HL-60 (cell line): Measurements from ENCODE around the gene ADGRB3.

Experiments
- DNase-seq, 2 experiments: peaks; one replicate each; pipeline ENCODE4 v3.0.0-alpha.2; 2010 to 2020; ENCODE audit warnings: low read depth in 1 of 2, low spot score in 1 of 2
- H3K27ac ChIP-seq: fragments of 250-450 bp; sonication (Bioruptor Pico); replicated peaks from 2 replicates; pipeline ENCODE4 v1.5.1; 2020; ENCODE audit warnings: mild to moderate bottlenecking, moderate library complexity
- H3K27me3 ChIP-seq: fragments of 250-450 bp; sonication (Bioruptor Pico); 2 replicates; pipeline ENCODE4 v1.5.1; 2021; ENCODE audit warnings: mild to moderate bottlenecking, moderate library complexity; ENCODE audit not compliant: insufficient read depth, poor library complexity, severe bottlenecking
- H3K4me3 ChIP-seq: replicated peaks from 2 replicates; pipeline ENCODE4 v1.5.1; 2011; ENCODE audit warnings: mild to moderate bottlenecking, control low read depth, low read length; ENCODE audit not compliant: insufficient read depth
- GABPA ChIP-seq: IDR thresholded peaks from 2 replicates; pipeline ENCODE4 v1.6.1; 2012; ENCODE audit warnings: low read depth
- POLR2AphosphoS5 ChIP-seq: IDR thresholded peaks from 2 replicates; pipeline ENCODE4 v1.6.1; 2012; ENCODE audit warnings: low read depth
- SPI1 ChIP-seq: IDR thresholded peaks from 2 replicates; pipeline ENCODE4 v1.6.1; 2012; ENCODE audit warnings: low read depth, mild to moderate bottlenecking, borderline replicate concordance
- TF ChIP-seq, protein P1 (sequence below): IDR thresholded peaks from 2 replicates; pipeline ENCODE4 v1.6.1; 2012; ENCODE audit warnings: low read depth; ENCODE audit not compliant: insufficient replicate concordance
- TF ChIP-seq, protein P2 (sequence below): IDR thresholded peaks from one replicate; pipeline ENCODE4 v1.5.1; 2011; ENCODE audit warnings: low read length, control low read depth, inconsistent platforms; ENCODE audit not compliant: insufficient read depth

Gene ADGRB3

DNA sequence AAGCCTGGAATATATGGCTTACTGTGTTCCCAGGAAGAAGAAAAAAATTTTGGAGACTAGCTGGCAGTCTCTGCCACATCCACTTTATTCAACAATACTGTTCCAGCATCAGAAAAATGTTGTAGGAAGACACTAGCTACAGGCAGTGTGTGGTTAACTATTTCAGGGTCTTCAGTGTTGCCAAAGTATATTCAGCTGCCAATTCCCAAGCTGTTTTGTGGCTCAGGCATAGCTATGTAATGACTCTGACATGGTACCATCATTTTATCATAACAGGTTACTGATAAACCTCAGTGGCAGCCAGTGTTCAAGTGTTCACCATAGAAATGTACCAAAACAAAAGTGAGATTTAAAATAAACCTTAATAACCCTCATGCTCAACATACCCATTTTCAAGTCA lies 503.1 kb downstream of the ADGRB3 start:
- Histone ChIP-seq H3K27me3 (no peaks in the 10 kb centered on the region), H3K4me3 (no peak overlapping the region), H3K27ac (no peak overlapping the region)
- no peak for TF ChIP-seq POLR2AphosphoS5
- TF ChIP-seq, protein P1, sequence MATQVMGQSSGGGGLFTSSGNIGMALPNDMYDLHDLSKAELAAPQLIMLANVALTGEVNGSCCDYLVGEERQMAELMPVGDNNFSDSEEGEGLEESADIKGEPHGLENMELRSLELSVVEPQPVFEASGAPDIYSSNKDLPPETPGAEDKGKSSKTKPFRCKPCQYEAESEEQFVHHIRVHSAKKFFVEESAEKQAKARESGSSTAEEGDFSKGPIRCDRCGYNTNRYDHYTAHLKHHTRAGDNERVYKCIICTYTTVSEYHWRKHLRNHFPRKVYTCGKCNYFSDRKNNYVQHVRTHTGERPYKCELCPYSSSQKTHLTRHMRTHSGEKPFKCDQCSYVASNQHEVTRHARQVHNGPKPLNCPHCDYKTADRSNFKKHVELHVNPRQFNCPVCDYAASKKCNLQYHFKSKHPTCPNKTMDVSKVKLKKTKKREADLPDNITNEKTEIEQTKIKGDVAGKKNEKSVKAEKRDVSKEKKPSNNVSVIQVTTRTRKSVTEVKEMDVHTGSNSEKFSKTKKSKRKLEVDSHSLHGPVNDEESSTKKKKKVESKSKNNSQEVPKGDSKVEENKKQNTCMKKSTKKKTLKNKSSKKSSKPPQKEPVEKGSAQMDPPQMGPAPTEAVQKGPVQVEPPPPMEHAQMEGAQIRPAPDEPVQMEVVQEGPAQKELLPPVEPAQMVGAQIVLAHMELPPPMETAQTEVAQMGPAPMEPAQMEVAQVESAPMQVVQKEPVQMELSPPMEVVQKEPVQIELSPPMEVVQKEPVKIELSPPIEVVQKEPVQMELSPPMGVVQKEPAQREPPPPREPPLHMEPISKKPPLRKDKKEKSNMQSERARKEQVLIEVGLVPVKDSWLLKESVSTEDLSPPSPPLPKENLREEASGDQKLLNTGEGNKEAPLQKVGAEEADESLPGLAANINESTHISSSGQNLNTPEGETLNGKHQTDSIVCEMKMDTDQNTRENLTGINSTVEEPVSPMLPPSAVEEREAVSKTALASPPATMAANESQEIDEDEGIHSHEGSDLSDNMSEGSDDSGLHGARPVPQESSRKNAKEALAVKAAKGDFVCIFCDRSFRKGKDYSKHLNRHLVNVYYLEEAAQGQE: no peak
- TF ChIP-seq GABPA: no peak
- TF ChIP-seq SPI1: no peak
- TF ChIP-seq, protein P2, sequence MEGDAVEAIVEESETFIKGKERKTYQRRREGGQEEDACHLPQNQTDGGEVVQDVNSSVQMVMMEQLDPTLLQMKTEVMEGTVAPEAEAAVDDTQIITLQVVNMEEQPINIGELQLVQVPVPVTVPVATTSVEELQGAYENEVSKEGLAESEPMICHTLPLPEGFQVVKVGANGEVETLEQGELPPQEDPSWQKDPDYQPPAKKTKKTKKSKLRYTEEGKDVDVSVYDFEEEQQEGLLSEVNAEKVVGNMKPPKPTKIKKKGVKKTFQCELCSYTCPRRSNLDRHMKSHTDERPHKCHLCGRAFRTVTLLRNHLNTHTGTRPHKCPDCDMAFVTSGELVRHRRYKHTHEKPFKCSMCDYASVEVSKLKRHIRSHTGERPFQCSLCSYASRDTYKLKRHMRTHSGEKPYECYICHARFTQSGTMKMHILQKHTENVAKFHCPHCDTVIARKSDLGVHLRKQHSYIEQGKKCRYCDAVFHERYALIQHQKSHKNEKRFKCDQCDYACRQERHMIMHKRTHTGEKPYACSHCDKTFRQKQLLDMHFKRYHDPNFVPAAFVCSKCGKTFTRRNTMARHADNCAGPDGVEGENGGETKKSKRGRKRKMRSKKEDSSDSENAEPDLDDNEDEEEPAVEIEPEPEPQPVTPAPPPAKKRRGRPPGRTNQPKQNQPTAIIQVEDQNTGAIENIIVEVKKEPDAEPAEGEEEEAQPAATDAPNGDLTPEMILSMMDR: no peak
- no peak for DNase-seq

DNA sequence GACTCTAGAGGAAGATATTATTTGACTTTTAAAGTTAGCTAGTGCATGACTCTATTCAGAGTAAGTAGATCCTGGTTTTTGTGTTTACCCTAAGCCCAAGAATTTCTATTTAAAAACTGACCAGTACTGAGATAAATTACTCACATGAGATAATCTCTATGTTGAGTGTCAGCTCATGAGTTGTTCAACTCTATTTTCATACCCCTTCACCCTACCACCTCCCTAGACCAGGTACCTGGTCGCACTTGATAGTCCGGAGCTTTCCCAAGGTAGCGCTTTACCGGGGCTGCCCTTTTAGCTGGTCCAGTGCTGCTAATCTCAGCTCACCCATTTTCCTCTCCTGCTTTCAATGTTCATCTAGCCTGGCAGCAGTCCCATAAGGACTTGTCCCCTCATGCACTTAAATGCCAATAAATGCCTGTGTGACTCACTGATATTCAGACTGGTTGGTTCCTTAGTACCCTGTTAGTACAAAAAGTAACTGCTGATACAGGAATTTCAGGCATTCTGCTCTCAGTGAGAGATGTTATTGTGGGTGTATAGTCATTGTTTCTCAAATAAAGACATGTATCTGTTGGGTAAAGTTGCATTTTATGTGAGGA lies 503.9 kb downstream of the ADGRB3 start:
- Histone ChIP-seq H3K27me3 (no peaks in the 10 kb centered on the region), H3K4me3 (no peak overlapping the region), H3K27ac (no peak overlapping the region)
- no peak for TF ChIP-seq GABPA
- no peak for TF ChIP-seq SPI1
- no peak for TF ChIP-seq POLR2AphosphoS5
- TF ChIP-seq, protein P1: no peak
- TF ChIP-seq, protein P2: no peak
- DNase-seq: no peak

DNA sequence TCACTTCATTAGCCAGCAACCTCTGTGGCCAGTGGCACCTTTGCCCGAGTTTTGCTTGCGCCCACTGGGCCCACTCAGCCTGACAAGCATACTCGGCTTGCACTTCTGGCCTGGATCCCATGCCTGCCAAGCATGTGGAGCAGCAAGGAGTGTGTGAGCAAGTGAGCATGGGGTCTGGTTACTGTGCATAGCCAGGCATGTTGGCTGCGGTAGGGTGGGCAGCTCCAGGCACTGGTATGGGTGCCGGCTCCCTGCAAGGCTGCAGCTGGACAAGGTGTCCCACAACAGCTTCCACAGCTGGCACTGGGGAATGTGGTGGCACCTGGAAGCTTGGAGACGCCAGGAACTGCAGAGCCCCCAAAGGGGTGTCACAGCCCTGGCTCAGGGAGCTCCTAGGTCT lies 510.0 kb downstream of the ADGRB3 start:
- TF ChIP-seq, protein P2: no peak
- TF ChIP-seq GABPA (no peak), POLR2AphosphoS5 (no peak), SPI1 (no peak)
- TF ChIP-seq, protein P1: no peak
- H3K27ac ChIP-seq: no peak overlapping the region

More for the DNA sequence above, 510.0 kb downstream of the ADGRB3 start:
- Histone ChIP-seq H3K27me3 (no peaks in the 10 kb centered on the region), H3K4me3 (no peak overlapping the region)
- no peak for DNase-seq
